CD14-positive monocyte (primary cell): ENCODE results near the gene QSOX1. TPM values are rescaled to one million over a fixed set of nuclear protein-coding genes. Genes with fewer than 3 reads are reported as not detected.

Source experiments
- DNase-seq, 3 donors: peaks; one replicate each; pipeline ENCODE4 v3.0.0-alpha.2; 2011 to 2022
- H2AFZ ChIP-seq: 2 replicates; pipeline ENCODE4 v1.6.0; 2012; ENCODE audit warnings: mild to moderate bottlenecking, low read depth, low read length, inconsistent platforms; ENCODE audit not compliant: insufficient read depth, poor library complexity, severe bottlenecking
- H3K27ac ChIP-seq, 2 donors: 1 replicate in 1 of 2; 2 replicates in 1 of 2; pipeline ENCODE4 v1.5.1; 2012 to 2013; ENCODE audit warnings: low read length in 2 of 2, control low read depth in 1 of 2, inconsistent platforms in 1 of 2, low read depth in 1 of 2, mild to moderate bottlenecking in 1 of 2
- H3K27me3 ChIP-seq, 2 donors: one replicate each; pipeline versions ENCODE4 v1.6.0 to v1.6.1; 2011 to 2013; ENCODE audit warnings: low read length in 2 of 2; ENCODE audit not compliant: control insufficient read depth in 2 of 2, insufficient read depth in 2 of 2
- H3K36me3 ChIP-seq, 2 donors: replicated peaks in 1 of 2; 1 replicate in 1 of 2; 2 replicates in 1 of 2; pipeline versions ENCODE4 v1.5.1 to v1.6.1; 2012 to 2013; ENCODE audit warnings: low read length in 2 of 2, control low read depth in 1 of 2, inconsistent platforms in 1 of 2, mild to moderate bottlenecking in 1 of 2; ENCODE audit not compliant: insufficient read depth in 2 of 2, control insufficient read depth in 1 of 2
- H3K4me1 ChIP-seq, 2 donors: 1 replicate in 1 of 2; 2 replicates in 1 of 2; pipeline versions ENCODE4 v1.5.1 to v1.6.1; 2012 to 2013; ENCODE audit warnings: low read length in 2 of 2, control low read depth in 1 of 2, inconsistent platforms in 1 of 2, mild to moderate bottlenecking in 1 of 2, moderate library complexity in 1 of 2; ENCODE audit not compliant: insufficient read depth in 2 of 2, control insufficient read depth in 1 of 2
- H3K4me2 ChIP-seq: replicated peaks from 2 replicates; pipeline ENCODE3; 2012; ENCODE audit warnings: low read length, moderate library complexity, mild to moderate bottlenecking; ENCODE audit not compliant: poor library complexity, severe bottlenecking; ENCODE audit errors: extremely low read depth
- H3K4me3 ChIP-seq, 3 experiments: fragments of 200-600 bp in 1 of 3; sonication (generic) in 1 of 3; replicated peaks in 1 of 3; 1 replicate in 2 of 3; 2 replicates in 1 of 3; pipeline ENCODE4 v1.5.1; 2011 to 2013; ENCODE audit warnings: low read length in 3 of 3, mild to moderate bottlenecking in 3 of 3, control low read depth in 2 of 3, low read depth in 2 of 3, inconsistent platforms in 1 of 3, moderate library complexity in 1 of 3
- H3K79me2 ChIP-seq: 2 replicates; pipeline ENCODE4 v1.6.0; 2012; ENCODE audit warnings: mild to moderate bottlenecking, control low read depth, inconsistent platforms, low read length, moderate library complexity; ENCODE audit not compliant: insufficient read depth
- H3K9ac ChIP-seq: 2 replicates; pipeline ENCODE4 v1.6.0; 2017; ENCODE audit warnings: low read length, mild to moderate bottlenecking; ENCODE audit not compliant: insufficient read depth, poor library complexity, severe bottlenecking
- H3K9me3 ChIP-seq, 2 donors: replicated peaks in 1 of 2; 1 replicate in 1 of 2; 2 replicates in 1 of 2; pipeline versions ENCODE4 v1.5.1 to v1.6.1; 2012 to 2013; ENCODE audit warnings: low read length in 2 of 2, control low read depth in 1 of 2; ENCODE audit not compliant: control insufficient read depth in 1 of 2, insufficient read depth in 1 of 2
- H4K20me1 ChIP-seq: 2 replicates; pipeline ENCODE4 v1.6.0; 2012; ENCODE audit warnings: mild to moderate bottlenecking, low read length, control low read depth, moderate library complexity; ENCODE audit not compliant: insufficient read depth
- H3K27ac Mint-ChIP-seq, 7 donors: one replicate each; pipeline ENCODE4 v1.8.0; 2020; ENCODE audit warnings: mild to moderate bottlenecking in 7 of 7, mixed read lengths in 7 of 7, moderate library complexity in 6 of 7, inconsistent platforms in 2 of 7
- H3K27me3 Mint-ChIP-seq, 3 donors: one replicate each; pipeline ENCODE4 v1.8.0; 2021 to 2022; ENCODE audit warnings: low read depth in 3 of 3, mild to moderate bottlenecking in 3 of 3, mixed read lengths in 3 of 3, moderate library complexity in 3 of 3, inconsistent platforms in 1 of 3
- H3K36me3 Mint-ChIP-seq, 2 donors: one replicate each; pipeline ENCODE4 v1.8.0; 2020; ENCODE audit warnings: mixed read lengths in 2 of 2, inconsistent platforms in 1 of 2, mild to moderate bottlenecking in 1 of 2
- H3K4me1 Mint-ChIP-seq: one replicate; pipeline ENCODE4 v1.8.0; 2020; ENCODE audit warnings: mild to moderate bottlenecking, mixed read lengths
- H3K4me3 Mint-ChIP-seq, 2 donors: one replicate each; pipeline ENCODE4 v1.8.0; 2020; ENCODE audit warnings: mild to moderate bottlenecking in 2 of 2, mixed read lengths in 2 of 2, moderate library complexity in 1 of 2
- H3K9me3 Mint-ChIP-seq, 7 donors: one replicate each; pipeline ENCODE4 v1.8.0; 2020 to 2022; ENCODE audit warnings: mixed read lengths in 7 of 7, mild to moderate bottlenecking in 6 of 7, moderate library complexity in 6 of 7, inconsistent platforms in 2 of 7
- WGBS: methylation state at CpG from one replicate; pipeline ENCODE4 v1.1.5; 2013; ENCODE audit warnings: missing lambda C conversion rate; ENCODE audit not compliant: insufficient coverage; 5-methylcytosine and 5-hydroxymethylcytosine counted together
- intact Hi-C, 2 donors: fragments of 100-400 bp; cut with micrococcal nuclease; formaldehyde crosslinking; loops; one replicate each; pipeline versions ENCODE4 v1.15.0 to v1.15.1; 2023
- polyA plus RNA-seq, 3 donors: library from polyadenylated mRNA; depleted of rRNA in 1 of 3; unstranded in 2 of 3; stranded (reverse) in 1 of 3; fragments of 300-500 nt in 2 of 3; fragments of >200 nt in 1 of 3; fragmentation: Illumina TruSeq in 2 of 3; gene quantifications; 1 replicate in 2 of 3; 2 replicates in 1 of 3; pipeline ENCODE4 v1.2.3, GENCODE V29; 2012 to 2021
- TF ChIP-seq, protein P1 (sequence below): fragments of 200-600 bp; IDR thresholded peaks from one replicate; pipeline ENCODE4 v1.8.0; 2022; ENCODE audit warnings: antibody characterized with exemption, mild to moderate bottlenecking

QSOX1 gene
- polyA plus RNA-seq, 3 donors, result 34.5 to 86.5 (median 35.8) TPM

DNA sequence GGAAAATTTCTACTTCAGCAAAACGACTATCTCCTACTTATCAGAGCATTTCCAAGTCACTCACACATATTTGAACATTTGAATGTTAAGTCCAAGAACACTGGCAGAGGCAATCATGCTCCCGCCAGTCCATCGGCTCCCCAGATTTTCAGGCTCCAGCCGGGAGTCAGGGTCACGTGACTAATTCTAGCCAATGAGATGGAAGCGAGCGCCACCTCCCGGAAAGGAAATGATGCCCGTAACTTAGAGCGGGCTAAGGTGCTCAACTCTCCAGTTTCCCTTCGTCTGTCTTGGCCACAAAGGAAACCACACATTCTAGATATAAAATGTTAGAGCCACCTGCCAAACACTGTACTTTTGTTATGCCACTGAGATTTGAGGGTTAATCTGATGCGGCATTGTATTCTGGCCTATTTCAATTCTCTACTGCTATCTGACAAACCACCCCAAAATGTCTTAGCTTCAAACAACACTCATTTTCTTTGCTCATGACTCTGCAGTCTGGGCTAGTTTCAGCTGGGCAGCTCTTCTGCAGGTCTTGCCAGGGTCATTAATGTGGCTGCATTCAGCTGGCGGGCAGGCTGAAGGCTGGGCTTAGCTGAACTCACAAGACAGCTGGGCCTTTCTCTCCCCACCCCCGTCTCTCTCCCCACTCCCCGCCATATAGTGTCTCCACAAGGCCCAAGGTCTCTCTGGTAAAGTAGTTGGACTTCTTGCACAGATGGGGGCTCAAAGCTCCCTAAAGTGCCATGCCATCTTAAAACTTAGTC lies 58.9 kb downstream of the QSOX1 start:
- H3K9me3 ChIP-seq, result peaks cover 0 to 2% of the 10 kb centered on the region in 2 donors
- no peak overlapping the region for H2AFZ ChIP-seq
- Mint-ChIP-seq H3K4me3 (peak overlapping the region; percentile 34 to 78), H3K4me1 (peaks cover 4% of the 10 kb centered on the region), H3K27me3 (peaks cover 1 to 6% (median 5%) of the 10 kb centered on the region in 3 donors), H3K36me3 (no peaks in the 10 kb centered on the region), H3K27ac (no peak overlapping the region), H3K9me3 (peaks cover 0 to 3% (median 0%) of the 10 kb centered on the region in 7 donors)
- peaks cover 1 to 3% of the 10 kb centered on the region in 2 donors for H3K4me1 ChIP-seq
- no peaks in the 10 kb centered on the region for H3K79me2 ChIP-seq
- no peaks in the 10 kb centered on the region for H3K36me3 ChIP-seq
- no peak overlapping the region for H3K9ac ChIP-seq
- DNase-seq, result peak in 1 of 3 donors; percentile 32
- H4K20me1 ChIP-seq, result no peaks in the 10 kb centered on the region
- WGBS, result 43% methylated on average over 8 of the region's 15 CpGs
- intact Hi-C loops, result no loop called here
- TF ChIP-seq, protein P1, sequence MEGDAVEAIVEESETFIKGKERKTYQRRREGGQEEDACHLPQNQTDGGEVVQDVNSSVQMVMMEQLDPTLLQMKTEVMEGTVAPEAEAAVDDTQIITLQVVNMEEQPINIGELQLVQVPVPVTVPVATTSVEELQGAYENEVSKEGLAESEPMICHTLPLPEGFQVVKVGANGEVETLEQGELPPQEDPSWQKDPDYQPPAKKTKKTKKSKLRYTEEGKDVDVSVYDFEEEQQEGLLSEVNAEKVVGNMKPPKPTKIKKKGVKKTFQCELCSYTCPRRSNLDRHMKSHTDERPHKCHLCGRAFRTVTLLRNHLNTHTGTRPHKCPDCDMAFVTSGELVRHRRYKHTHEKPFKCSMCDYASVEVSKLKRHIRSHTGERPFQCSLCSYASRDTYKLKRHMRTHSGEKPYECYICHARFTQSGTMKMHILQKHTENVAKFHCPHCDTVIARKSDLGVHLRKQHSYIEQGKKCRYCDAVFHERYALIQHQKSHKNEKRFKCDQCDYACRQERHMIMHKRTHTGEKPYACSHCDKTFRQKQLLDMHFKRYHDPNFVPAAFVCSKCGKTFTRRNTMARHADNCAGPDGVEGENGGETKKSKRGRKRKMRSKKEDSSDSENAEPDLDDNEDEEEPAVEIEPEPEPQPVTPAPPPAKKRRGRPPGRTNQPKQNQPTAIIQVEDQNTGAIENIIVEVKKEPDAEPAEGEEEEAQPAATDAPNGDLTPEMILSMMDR, result no peak
- peak overlapping the region; percentile 34 for H3K4me2 ChIP-seq
- H3K27ac ChIP-seq, result no peak overlapping the region
- peak overlapping the region in 1 of 3 experiments; percentile 36 for H3K4me3 ChIP-seq
- no peaks in the 10 kb centered on the region for H3K27me3 ChIP-seq

DNA sequence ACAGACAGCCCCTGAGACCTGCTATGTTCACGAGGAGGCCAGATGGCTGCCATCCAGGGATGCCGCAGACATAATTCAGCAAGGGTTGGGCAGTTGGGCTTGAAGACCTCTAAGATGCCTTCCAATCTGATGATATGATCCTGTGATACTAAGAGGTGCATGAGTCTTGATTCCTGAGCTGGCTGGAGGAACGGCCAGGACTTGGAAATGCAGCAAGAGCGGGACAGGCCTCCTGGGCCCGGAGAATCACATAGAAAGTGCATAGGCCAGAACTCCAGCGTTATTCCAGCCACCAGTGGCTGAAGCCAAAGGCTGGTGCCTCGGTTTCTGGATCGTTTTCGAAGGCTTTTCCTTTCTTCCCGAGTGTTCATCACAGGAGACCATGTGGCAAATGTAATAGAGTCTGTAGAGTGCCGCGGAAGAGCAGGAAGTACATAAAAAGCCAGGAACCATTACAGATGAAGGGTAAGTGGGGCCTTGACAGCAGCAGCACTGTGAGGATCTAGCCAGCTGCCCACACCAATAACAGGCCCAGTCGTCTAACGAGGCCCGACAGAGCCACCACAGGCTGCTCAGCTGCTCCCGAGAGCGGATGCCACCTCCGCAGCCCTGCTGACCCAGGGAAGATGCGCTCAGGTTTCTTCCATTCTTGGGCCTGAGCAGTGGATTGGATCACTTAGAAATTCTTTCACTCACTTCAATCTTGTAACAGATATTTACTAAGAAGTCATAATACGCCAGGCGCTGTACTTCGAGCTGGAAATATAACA lies 61.4 kb downstream of the QSOX1 start:
- no peak overlapping the region for H3K27ac ChIP-seq
- no peak overlapping the region for H2AFZ ChIP-seq
- no peak for DNase-seq
- H3K27me3 Mint-ChIP-seq, result peaks cover 1 to 14% (median 4%) of the 10 kb centered on the region in 3 donors
- TF ChIP-seq, protein P1, result no peak
- H3K36me3 Mint-ChIP-seq, result no peaks in the 10 kb centered on the region
- no peaks in the 10 kb centered on the region for H3K4me1 ChIP-seq
- H3K4me3 ChIP-seq, result no peak overlapping the region
- H3K36me3 ChIP-seq, result no peaks in the 10 kb centered on the region
- H4K20me1 ChIP-seq, result no peaks in the 10 kb centered on the region
- H3K9me3 Mint-ChIP-seq, result peaks cover 0 to 3% (median 2%) of the 10 kb centered on the region in 7 donors
- WGBS, result 98% methylated on average over 8 of the region's 22 CpGs
- H3K9ac ChIP-seq, result no peak overlapping the region
- peaks cover 0 to 2% of the 10 kb centered on the region in 2 donors for H3K9me3 ChIP-seq
- H3K79me2 ChIP-seq, result no peaks in the 10 kb centered on the region
- intact Hi-C loops, result no loop called here
- no peak overlapping the region for H3K27ac Mint-ChIP-seq
- H3K27me3 ChIP-seq, result no peaks in the 10 kb centered on the region
- H3K4me1 Mint-ChIP-seq, result peaks cover 2% of the 10 kb centered on the region
- no peak overlapping the region for H3K4me2 ChIP-seq
- no peak overlapping the region for H3K4me3 Mint-ChIP-seq
